Measurements from ENCODE around the gene CPNE2. TPM values are rescaled to one million over a fixed set of nuclear protein-coding genes. Genes with fewer than 3 reads are reported as not detected.

CPNE2 gene
- total RNA-seq, 1 donor from 2014 or later, result 33.9 TPM

DNA sequence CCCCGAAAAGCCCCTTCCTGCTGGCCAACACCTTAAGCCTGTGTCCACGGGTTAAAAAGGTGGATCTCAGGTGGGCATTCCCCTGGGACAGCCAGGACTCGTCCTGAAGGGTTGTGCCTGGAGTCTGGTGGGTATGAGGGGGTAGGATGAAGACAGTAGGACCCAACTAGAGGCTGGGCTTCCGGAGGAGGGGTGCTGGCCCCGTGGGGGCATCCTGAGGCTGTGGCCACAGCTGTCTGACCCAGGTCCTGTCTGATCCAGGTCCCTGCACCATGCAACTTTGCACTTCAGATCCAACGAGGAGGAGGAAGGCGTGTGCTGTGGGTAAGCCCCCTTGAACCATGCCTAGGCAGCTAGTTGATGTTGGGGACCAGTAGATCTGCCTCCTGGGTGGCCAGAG lies 37.6 kb upstream of the CPNE2 start:
- Mint-ChIP-seq H3K4me1 (ENCODE audit: unreplicated experiment) (no peaks in the 10 kb centered on the region), H3K36me3 (ENCODE audit: unreplicated experiment) (peaks cover 5% of the 10 kb centered on the region), H3K27me3 (ENCODE audit: unreplicated experiment) (no peaks in the 10 kb centered on the region), H3K9me3 (ENCODE audit: unreplicated experiment) (no peaks in the 10 kb centered on the region), H3K4me3 (ENCODE audit: unreplicated experiment) (no peak overlapping the region), H3K27ac (ENCODE audit: unreplicated experiment) (no peak overlapping the region)
- DNase-seq (ENCODE audit: extremely low spot score, unreplicated experiment), result no peak
- no peak for TF ChIP-seq CTCF (IDR thresholded peaks at IDR 0.05)

DNA sequence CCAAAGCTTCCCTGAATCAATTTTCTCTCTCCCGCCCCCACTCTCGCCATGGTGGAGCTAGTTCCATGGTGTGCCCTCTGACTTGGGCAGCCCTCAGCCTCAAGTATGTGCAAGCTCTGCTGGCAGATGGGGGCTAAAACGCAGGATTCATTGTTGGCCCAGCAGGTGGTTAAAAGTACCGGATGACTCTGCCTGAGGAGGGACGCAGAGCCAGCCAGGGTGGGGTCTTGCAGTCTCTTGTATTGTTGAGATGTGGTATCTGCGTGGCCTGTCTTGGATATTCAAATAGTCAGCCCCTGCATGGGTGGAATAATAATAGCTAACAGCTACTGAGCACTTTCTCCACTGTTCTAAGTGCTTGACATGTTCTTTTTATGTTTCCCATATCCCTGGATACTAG lies 36.7 kb upstream of the CPNE2 start:
- Mint-ChIP-seq H3K9me3 (ENCODE audit: unreplicated experiment) (no peaks in the 10 kb centered on the region), H3K4me3 (ENCODE audit: unreplicated experiment) (no peak overlapping the region), H3K36me3 (ENCODE audit: unreplicated experiment) (peaks cover 5% of the 10 kb centered on the region), H3K4me1 (ENCODE audit: unreplicated experiment) (peaks cover 7% of the 10 kb centered on the region), H3K27me3 (ENCODE audit: unreplicated experiment) (no peaks in the 10 kb centered on the region), H3K27ac (ENCODE audit: unreplicated experiment) (no peak overlapping the region)
- DNase-seq (ENCODE audit: extremely low spot score, unreplicated experiment), result no peak
- no peak for TF ChIP-seq CTCF (IDR thresholded peaks at IDR 0.05)

DNA sequence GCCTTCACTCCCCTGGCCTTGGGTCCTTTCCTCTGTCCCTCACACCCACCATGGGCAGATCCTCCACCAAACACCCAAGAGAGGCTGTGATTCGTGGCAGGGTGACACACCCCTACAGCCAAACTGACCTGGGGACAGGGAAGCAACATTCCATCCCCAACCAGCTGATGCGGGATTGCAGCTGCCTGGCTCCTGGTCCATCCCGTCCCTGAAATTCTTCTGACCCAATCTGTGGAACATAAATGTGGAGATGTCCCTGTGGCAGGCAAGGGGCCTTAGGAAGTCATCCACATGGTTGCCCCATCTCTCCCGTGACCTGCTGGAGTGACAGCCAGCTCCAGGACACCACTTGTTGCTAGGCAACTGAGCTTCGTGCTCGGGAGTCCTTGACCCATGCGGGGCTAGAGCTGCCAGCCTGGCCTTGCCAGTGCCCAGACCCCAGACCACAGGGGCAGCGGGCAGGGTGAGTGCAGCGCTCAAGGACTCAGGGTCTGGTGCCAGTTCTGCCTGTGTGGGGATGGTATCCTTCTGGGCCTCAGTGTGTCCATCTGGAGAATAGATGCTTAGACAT lies 34.0 kb upstream of the CPNE2 start:
- H3K4me3 Mint-ChIP-seq (ENCODE audit: unreplicated experiment), result no peak overlapping the region
- no peak for TF ChIP-seq CTCF (IDR thresholded peaks at IDR 0.05)
- H3K9me3 Mint-ChIP-seq (ENCODE audit: unreplicated experiment), result no peaks in the 10 kb centered on the region

GRCh38 chr16:57060323-57061083 lies 31.9 kb upstream of the CPNE2 start:
- no peak for DNase-seq (ENCODE audit: extremely low spot score, unreplicated experiment)
- Mint-ChIP-seq H3K4me1 (ENCODE audit: unreplicated experiment) (peaks cover 22% of the 10 kb centered on the region), H3K4me3 (ENCODE audit: unreplicated experiment) (no peak overlapping the region), H3K36me3 (ENCODE audit: unreplicated experiment) (peaks cover 5% of the 10 kb centered on the region), H3K27me3 (ENCODE audit: unreplicated experiment) (no peaks in the 10 kb centered on the region), H3K27ac (ENCODE audit: unreplicated experiment) (peak overlapping the region; percentile 80), H3K9me3 (ENCODE audit: unreplicated experiment) (no peaks in the 10 kb centered on the region)
- no peak for TF ChIP-seq CTCF (IDR thresholded peaks at IDR 0.05)

More for the DNA sequence above, 34.0 kb upstream of the CPNE2 start:
- no peak for DNase-seq (ENCODE audit: extremely low spot score, unreplicated experiment)
- H3K36me3 Mint-ChIP-seq (ENCODE audit: unreplicated experiment), result peaks cover 5% of the 10 kb centered on the region
- H3K27me3 Mint-ChIP-seq (ENCODE audit: unreplicated experiment), result no peaks in the 10 kb centered on the region
- no peak overlapping the region for H3K27ac Mint-ChIP-seq (ENCODE audit: unreplicated experiment)
- H3K4me1 Mint-ChIP-seq (ENCODE audit: unreplicated experiment), result peaks cover 22% of the 10 kb centered on the region

GRCh38 chr16:57061084-57061905 lies 31.1 kb upstream of the CPNE2 start:
- Mint-ChIP-seq H3K4me3 (ENCODE audit: unreplicated experiment) (no peak overlapping the region), H3K4me1 (ENCODE audit: unreplicated experiment) (peaks cover 22% of the 10 kb centered on the region), H3K27me3 (ENCODE audit: unreplicated experiment) (no peaks in the 10 kb centered on the region), H3K9me3 (ENCODE audit: unreplicated experiment) (no peaks in the 10 kb centered on the region), H3K27ac (ENCODE audit: unreplicated experiment) (peak overlapping the region; percentile 80), H3K36me3 (ENCODE audit: unreplicated experiment) (peaks cover 5% of the 10 kb centered on the region)
- DNase-seq (ENCODE audit: extremely low spot score, unreplicated experiment), result no peak
- TF ChIP-seq CTCF (IDR thresholded peaks at IDR 0.05), result no peak
